Endothelial cell of umbilical vein (primary cell): ENCODE measurements around the gene YY1.

Experiments
- EZH2 ChIP-seq: IDR thresholded peaks from 2 replicates; pipeline ENCODE4 v1.6.1; 2012; ENCODE audit warnings: borderline replicate concordance, low read depth, mild to moderate bottlenecking, moderate library complexity, low read length, inconsistent platforms; ENCODE audit not compliant: severe bottlenecking
- POLR2AphosphoS5 ChIP-seq: IDR thresholded peaks from 2 replicates; pipeline ENCODE4 v1.6.1; 2012; ENCODE audit warnings: low read depth, mild to moderate bottlenecking, control low read depth, low read length, moderate library complexity; ENCODE audit not compliant: insufficient read depth
- TF ChIP-seq, protein P1 (sequence below), 2 donors: IDR thresholded peaks; 1 replicate in 1 of 2; 2 replicates in 1 of 2; pipeline ENCODE4 v1.5.1; 2011; ENCODE audit warnings: low read length in 2 of 2, mild to moderate bottlenecking in 2 of 2, moderate library complexity in 2 of 2, control low read depth in 1 of 2, inconsistent platforms in 1 of 2, low read depth in 1 of 2; ENCODE audit not compliant: insufficient read depth in 1 of 2; ENCODE audit errors: extremely low read depth in 1 of 2
- TF ChIP-seq, protein P2 (sequence below): IDR thresholded peaks from 2 replicates; pipeline ENCODE4 v1.6.1; 2011; ENCODE audit not compliant: insufficient read depth, insufficient read length

DNA sequence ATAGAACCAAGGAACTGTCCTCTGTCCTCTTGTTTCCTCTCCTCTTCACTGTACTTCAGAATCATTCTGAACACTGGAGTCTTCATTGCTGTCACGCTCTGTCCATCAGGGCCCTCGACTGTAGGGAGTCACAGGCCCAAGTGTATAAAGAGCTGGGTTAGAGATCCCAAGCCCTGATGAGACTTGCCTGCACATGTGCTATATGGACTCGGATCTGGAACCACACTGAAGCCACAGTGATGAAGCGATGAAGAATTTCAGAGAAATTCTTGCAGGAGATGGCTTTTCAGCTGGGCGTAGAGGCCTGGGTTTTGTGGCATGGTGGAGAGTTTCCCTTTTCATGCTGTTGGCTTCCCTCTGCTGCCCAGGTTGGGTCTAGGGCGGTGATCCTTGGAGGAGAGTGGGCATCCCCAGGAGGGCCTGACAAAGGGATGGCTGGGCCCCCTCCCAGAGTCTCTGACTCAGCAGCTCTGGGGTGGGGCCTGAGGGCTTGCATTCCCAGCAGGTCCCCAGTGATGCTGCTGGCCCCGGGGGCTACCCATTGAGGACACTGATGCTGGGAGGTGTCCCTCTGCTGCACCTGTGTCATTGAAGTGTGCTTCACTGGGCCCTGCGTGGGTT is 39.6 kb upstream of the YY1 start:
- TF ChIP-seq, protein P1, sequence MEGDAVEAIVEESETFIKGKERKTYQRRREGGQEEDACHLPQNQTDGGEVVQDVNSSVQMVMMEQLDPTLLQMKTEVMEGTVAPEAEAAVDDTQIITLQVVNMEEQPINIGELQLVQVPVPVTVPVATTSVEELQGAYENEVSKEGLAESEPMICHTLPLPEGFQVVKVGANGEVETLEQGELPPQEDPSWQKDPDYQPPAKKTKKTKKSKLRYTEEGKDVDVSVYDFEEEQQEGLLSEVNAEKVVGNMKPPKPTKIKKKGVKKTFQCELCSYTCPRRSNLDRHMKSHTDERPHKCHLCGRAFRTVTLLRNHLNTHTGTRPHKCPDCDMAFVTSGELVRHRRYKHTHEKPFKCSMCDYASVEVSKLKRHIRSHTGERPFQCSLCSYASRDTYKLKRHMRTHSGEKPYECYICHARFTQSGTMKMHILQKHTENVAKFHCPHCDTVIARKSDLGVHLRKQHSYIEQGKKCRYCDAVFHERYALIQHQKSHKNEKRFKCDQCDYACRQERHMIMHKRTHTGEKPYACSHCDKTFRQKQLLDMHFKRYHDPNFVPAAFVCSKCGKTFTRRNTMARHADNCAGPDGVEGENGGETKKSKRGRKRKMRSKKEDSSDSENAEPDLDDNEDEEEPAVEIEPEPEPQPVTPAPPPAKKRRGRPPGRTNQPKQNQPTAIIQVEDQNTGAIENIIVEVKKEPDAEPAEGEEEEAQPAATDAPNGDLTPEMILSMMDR (IDR thresholded peaks at IDR 0.05; ENCODE audit: extremely low read depth in 1 of 2, insufficient read depth in 1 of 2, low read depth in 1 of 2, low read length in 2 of 2): no peak
- no peak for TF ChIP-seq POLR2AphosphoS5
- TF ChIP-seq, protein P2, sequence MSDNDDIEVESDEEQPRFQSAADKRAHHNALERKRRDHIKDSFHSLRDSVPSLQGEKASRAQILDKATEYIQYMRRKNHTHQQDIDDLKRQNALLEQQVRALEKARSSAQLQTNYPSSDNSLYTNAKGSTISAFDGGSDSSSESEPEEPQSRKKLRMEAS: no peak
- TF ChIP-seq EZH2: no peak
